Central memory CD4-positive, alpha-beta T cell (primary cell): Measurements from ENCODE around the gene FIBCD1.

Experiments used
- DNase-seq: peaks from one replicate; pipeline ENCODE4 v3.0.0; 2022

FIBCD1 gene

DNA sequence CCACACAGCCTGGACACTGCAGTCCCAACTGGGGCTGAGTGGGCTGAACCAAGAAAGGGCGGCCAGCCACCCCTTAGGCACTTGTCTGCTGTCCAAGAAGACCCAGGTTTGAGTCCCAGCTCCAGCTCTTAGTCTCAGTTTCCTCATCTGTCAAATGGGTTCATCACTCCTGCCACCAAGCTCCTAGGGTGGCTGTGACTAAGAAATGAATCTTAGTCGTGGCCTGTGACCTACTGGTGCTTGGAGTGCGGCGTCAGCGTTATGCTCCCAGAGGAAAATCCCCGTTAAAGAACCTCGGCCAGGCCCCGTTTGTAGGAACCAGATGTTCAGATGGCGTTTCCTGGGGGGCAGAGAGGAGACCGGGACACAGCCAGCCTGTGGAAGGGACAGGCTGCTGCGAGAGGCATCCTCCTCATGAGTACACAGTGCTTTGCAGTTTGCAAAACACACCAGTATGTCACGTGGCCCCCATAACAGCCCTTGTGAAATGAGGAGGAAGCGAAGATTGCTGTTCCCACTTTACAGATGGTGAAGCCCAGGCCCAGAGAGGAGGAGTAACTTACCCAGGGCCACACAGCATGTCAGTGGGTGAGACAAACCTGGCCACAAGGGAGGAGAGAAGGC lies 3.3 kb downstream of the FIBCD1 start:
- no peak for DNase-seq

DNA sequence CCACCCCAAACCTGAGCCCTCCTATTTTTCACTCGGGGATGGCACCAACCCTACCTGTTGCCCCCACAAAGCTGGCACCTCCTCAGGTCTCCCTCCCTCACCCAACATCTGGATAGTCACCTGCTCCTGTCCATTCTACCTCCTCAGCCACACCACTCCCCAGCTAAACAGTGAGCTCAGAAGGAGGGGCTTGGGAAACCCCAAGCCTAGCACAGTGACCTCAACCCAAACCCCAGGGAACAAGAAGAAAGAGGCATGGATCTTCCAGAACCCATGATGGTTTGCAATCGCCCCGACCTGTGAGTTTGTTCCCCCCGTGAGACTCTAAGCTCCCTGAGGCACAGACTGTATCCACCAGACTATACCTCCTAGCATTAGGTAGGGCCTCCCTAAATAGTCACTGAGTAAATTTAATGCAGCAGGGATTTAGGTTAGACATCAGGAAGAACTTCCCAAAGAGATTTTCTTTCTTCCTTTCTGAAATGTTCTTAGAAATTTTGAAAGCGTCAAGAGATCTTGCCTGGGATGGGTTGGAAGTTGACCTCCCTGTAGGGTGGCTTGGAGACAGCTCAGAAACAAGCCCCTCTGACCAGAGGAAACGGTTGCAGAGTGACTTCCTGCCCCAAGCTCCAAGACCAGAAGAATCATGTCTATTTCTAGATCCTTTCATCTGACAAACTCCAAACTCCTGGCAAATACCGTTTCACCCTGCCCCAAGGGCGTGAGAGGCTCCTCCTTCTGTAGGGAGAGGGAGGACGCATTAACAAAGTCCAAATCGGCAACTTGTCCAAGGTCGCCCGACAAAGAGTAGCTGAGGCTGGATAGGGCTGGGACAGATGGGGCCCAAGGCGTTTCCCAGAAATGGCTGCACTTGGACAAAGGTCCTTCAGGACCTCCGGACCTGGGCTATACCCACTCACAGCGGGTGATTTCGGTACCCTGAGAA lies 4.1 kb downstream of the FIBCD1 start:
- DNase-seq, result no peak

- no peak for DNase-seq
These were observed 4.8 kb downstream of the FIBCD1 start for GRCh38 chr9:130934246-130934645.

- no peak for DNase-seq
These were observed 5.7 kb downstream of the FIBCD1 start for GRCh38 chr9:130933114-130934046.

GRCh38 chr9:130932255-130933079 lies 6.6 kb downstream of the FIBCD1 start:
- DNase-seq, result no peak

GRCh38 chr9:130931508-130932254 lies 7.4 kb downstream of the FIBCD1 start:
- DNase-seq, result no peak

DNA sequence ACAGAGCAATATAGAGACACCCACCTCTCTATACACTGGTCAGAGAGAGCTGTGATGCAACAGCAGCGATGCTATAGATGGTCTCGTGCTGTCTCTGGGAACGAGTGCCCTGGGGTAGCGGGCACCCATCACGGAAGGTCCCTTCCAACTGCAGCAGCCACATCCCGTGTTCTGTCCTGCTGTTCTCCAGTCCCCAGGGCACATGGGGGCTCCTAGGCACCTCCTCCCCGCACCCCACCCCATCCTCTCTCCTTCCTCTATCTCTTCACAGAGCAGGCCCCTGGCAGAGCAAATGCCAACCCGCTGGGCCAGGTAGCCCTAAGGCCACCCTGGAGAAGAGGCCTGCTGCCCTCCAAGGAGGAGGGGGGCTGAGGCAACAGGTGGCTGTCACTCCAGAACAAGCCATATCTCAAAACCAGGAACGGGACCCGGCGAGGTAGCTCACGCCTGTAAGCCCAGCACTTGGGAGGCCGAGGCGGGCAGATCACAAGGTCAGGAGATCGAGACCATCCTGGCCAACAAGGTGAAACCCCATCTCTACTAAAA lies 8.2 kb downstream of the FIBCD1 start:
- no peak for DNase-seq

DNA sequence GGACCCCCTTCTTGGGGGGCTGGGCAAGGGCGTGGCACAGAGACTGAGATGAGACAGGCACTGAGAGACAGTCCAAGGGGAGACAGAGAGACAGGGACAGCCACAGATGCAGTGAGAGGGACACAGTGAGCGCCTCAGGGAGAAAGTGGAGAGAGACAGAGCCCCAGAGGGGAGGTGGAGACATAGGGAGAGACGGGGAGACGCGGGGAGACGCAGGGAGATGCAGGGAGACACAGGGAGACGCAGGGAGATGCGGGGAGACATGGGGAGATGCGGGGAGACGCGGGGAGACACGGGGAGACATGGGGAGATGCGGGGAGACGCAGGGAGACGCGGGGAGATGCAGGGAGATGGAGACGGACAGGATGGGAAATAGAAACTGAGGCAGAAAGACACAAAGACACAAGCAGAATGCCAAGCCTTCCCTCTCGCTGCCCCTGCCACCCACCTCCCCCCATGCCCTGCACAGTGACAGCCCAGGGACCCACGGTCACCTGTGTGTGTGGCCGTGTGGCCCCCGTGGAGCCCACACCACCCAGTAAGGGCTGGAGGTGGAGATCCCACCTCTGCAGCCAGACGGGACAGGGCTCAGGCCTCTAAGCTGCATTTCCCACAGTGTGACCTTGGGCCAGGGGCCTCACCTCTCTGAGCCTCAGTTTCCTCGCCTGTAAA lies 8.8 kb downstream of the FIBCD1 start:
- no peak for DNase-seq

- DNase-seq, result no peak
These were observed 9.4 kb downstream of the FIBCD1 start for GRCh38 chr9:130929571-130930038.

GRCh38 chr9:130927995-130928900 lies 10.8 kb downstream of the FIBCD1 start:
- no peak for DNase-seq

GRCh38 chr9:130927338-130927737 lies 11.7 kb downstream of the FIBCD1 start:
- DNase-seq, result no peak

DNA sequence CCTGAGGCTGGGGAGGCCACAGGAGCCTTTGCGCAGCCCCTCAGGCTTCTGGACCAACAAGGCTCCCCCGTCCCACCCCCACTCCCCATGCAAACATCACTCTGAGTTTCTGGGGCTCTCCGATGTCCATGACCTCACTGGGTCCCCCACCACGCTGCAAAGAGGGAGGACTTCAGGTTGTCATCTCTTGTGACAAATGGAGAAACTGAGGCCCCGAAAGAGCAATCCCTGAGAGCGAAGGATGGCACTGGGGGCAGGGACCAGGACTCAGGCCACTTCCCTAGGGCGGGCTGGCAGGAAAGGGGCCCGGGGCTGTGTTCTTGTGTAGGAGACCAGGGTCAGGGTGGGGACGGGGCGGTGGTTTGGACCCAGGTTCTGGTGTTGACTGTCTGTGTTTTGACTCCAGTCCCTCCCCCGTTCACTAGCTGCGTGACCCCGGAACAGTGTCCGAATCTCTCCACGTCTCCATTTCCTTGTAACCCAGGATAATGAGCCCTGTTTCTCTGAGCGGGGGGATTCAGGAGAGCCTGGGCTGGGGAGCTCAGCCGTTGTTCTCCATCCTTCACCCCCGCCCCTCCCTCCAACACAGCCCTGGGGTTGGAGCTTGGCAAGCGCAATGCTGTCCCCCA lies 13.9 kb downstream of the FIBCD1 start:
- no peak for DNase-seq

DNA sequence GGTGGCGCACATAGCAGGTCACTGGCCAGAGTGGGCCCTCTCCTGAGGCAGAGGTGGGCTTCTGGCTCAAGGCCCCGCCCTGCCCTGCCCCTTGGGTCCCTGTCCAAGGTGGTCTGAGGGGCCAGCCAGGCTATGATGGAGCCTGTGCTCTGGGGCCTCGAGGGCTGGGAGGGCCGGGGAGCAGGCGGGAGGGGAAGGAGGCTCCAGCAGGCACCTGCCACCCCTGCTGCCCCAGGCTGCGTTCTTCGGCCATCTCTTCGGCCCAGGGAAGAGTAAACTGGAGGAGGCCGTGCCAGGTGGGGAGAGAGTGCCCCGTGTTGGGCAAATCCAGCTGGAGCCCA lies 14.6 kb downstream of the FIBCD1 start:
- no peak for DNase-seq

GRCh38 chr9:130923611-130924447 lies 15.2 kb downstream of the FIBCD1 start:
- no peak for DNase-seq

DNA sequence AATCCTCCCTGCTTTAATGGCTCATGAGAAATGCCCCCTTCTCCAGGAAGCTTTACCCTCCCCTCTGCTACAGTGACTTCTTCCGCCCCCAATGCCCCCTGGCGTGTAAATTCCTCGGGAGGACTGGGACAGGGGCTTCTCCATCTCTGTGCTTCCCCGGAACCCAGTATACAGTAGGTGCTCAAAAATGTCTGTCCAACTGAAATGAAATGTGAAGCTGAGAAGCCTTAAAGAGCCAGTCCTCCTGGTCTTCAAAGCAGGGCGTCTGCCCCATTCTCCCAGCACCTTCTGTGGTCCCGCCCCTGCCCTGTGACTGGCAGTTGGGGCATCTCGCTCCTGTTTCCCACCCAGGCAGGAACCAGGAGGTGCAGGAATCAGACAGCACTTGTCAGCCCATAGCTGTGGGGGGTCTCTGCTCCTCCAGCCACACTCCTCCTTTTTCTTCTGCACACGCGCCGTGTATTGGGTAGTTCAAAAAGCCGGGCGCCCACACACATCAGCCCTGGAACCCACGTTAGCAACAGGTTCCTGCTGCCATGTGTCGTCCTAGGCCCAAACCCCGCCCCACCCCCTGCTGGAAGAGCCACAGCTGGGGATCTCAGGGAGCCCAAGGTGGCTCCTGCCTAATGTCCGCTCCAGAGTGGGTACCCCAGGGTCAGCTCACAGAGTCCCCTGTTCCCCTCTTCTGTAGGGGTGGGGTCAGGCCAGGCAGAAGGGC lies 16.0 kb downstream of the FIBCD1 start:
- no peak for DNase-seq

- no peak for DNase-seq
These were observed 16.8 kb downstream of the FIBCD1 start for GRCh38 chr9:130921989-130922892.
